Astrocyte (in vitro differentiated cells and primary cell): ENCODE measurements around the gene ENKD1. TPM values are rescaled to one million over a fixed set of nuclear protein-coding genes. Genes with fewer than 3 reads are reported as not detected.

Source experiments
- DNase-seq: peaks from one replicate; pipeline ENCODE4 v3.0.0-alpha.2; 2010; ENCODE audit warnings: low read depth
- FAIRE-seq: peaks from 2 replicates; lab custom pipeline; 2011; peaks lifted over from hg19 to GRCh38; lab: Jason Lieb, UNC
- H2AFZ ChIP-seq: 2 replicates; pipeline ENCODE4 v1.6.0; 2012; ENCODE audit warnings: low read depth, low read length, inconsistent platforms
- H3K27ac ChIP-seq: 2 replicates; pipeline ENCODE4 v1.5.1; 2011; ENCODE audit warnings: low read depth, low read length, inconsistent platforms
- H3K27me3 ChIP-seq: 2 replicates; pipeline ENCODE4 v1.6.0; 2011; ENCODE audit warnings: low read length, inconsistent platforms; ENCODE audit not compliant: insufficient read depth
- H3K36me3 ChIP-seq: 2 replicates; pipeline ENCODE4 v1.5.1; 2011; ENCODE audit warnings: low read length, inconsistent platforms; ENCODE audit not compliant: insufficient read depth
- H3K4me1 ChIP-seq: 2 replicates; pipeline ENCODE4 v1.5.1; 2011; ENCODE audit warnings: low read length, inconsistent platforms; ENCODE audit not compliant: insufficient read depth
- H3K4me2 ChIP-seq: 2 replicates; pipeline ENCODE4 v1.6.0; 2012; ENCODE audit warnings: low read length, inconsistent platforms
- H3K4me3 ChIP-seq: 2 replicates; pipeline ENCODE4 v1.5.1; 2011; ENCODE audit warnings: low read depth, mild to moderate bottlenecking, low read length, inconsistent platforms; ENCODE audit not compliant: insufficient read depth
- H3K79me2 ChIP-seq: 2 replicates; pipeline ENCODE4 v1.6.0; 2012; ENCODE audit warnings: mild to moderate bottlenecking, low read length, inconsistent platforms; ENCODE audit not compliant: insufficient read depth
- H3K9ac ChIP-seq: 2 replicates; pipeline ENCODE4 v1.6.0; 2012; ENCODE audit warnings: mild to moderate bottlenecking, low read length, inconsistent platforms
- H3K9me3 ChIP-seq: 2 replicates; pipeline ENCODE4 v1.5.1; 2012; ENCODE audit warnings: low read depth, mild to moderate bottlenecking, low read length, inconsistent platforms; ENCODE audit not compliant: insufficient read depth
- H4K20me1 ChIP-seq: 2 replicates; pipeline ENCODE4 v1.6.0; 2012; ENCODE audit warnings: low read length, inconsistent platforms; ENCODE audit not compliant: insufficient read depth
- H3K27ac Mint-ChIP-seq: one replicate; pipeline ENCODE4 v1.8.0; 2021; ENCODE audit warnings: mild to moderate bottlenecking, mixed read lengths; ENCODE audit not compliant: unreplicated experiment
- H3K27me3 Mint-ChIP-seq: one replicate; pipeline ENCODE4 v1.8.0; 2021; ENCODE audit warnings: low read depth, mixed read lengths; ENCODE audit not compliant: unreplicated experiment
- H3K36me3 Mint-ChIP-seq: one replicate; pipeline ENCODE4 v1.8.0; 2021; ENCODE audit warnings: low read depth, mixed read lengths; ENCODE audit not compliant: unreplicated experiment
- H3K4me1 Mint-ChIP-seq: one replicate; pipeline ENCODE4 v1.8.0; 2021; ENCODE audit warnings: low read depth, mixed read lengths; ENCODE audit not compliant: unreplicated experiment
- H3K4me3 Mint-ChIP-seq: one replicate; pipeline ENCODE4 v1.8.0; 2021; ENCODE audit warnings: mild to moderate bottlenecking, moderate library complexity, mixed read lengths; ENCODE audit not compliant: unreplicated experiment
- H3K9me3 Mint-ChIP-seq: one replicate; pipeline ENCODE4 v1.8.0; 2021; ENCODE audit warnings: mild to moderate bottlenecking, mixed read lengths; ENCODE audit not compliant: unreplicated experiment
- CTCF ChIP-seq: IDR thresholded peaks from 2 replicates; pipeline ENCODE4 v1.5.1; 2011; ENCODE audit warnings: low read depth, mild to moderate bottlenecking, inconsistent platforms, low read length, moderate library complexity; ENCODE audit not compliant: insufficient read depth
- EZH2 ChIP-seq: IDR thresholded peaks from 2 replicates; pipeline ENCODE4 v1.6.1; 2012; ENCODE audit warnings: mild to moderate bottlenecking, low read length, inconsistent platforms; ENCODE audit not compliant: insufficient read depth
- total RNA-seq: library from RNA; stranded (reverse); gene quantifications from 2 replicates; pipeline ENCODE4 v1.2.1, GENCODE V29; 2021

The ENKD1 gene
- total RNA-seq, 1 donor from 2014 or later, result 8.5 TPM

- Histone ChIP-seq H3K27ac (no peak overlapping the region), H4K20me1 (peaks cover 67% of the 10 kb centered on the region), H3K79me2 (peaks cover 67% of the 10 kb centered on the region), H3K27me3 (no peaks in the 10 kb centered on the region), H3K36me3 (peaks cover 2% of the 10 kb centered on the region), H3K4me1 (no peaks in the 10 kb centered on the region), H3K4me3 (no peak overlapping the region), H3K4me2 (no peak overlapping the region), H2AFZ (no peak overlapping the region), H3K9ac (no peak overlapping the region), H3K9me3 (no peaks in the 10 kb centered on the region)
- Mint-ChIP-seq H3K36me3 (peaks cover 6% of the 10 kb centered on the region), H3K4me1 (peaks cover 2% of the 10 kb centered on the region), H3K4me3 (no peak overlapping the region), H3K9me3 (no peaks in the 10 kb centered on the region), H3K27me3 (no peaks in the 10 kb centered on the region), H3K27ac (no peak overlapping the region)
- FAIRE-seq (no peak), DNase-seq (no peak)
- TF ChIP-seq EZH2 (no peak), CTCF (no peak)
These were observed 42.5 kb upstream of the ENKD1 start for GRCh38 chr16:67709050-67709449.

DNA sequence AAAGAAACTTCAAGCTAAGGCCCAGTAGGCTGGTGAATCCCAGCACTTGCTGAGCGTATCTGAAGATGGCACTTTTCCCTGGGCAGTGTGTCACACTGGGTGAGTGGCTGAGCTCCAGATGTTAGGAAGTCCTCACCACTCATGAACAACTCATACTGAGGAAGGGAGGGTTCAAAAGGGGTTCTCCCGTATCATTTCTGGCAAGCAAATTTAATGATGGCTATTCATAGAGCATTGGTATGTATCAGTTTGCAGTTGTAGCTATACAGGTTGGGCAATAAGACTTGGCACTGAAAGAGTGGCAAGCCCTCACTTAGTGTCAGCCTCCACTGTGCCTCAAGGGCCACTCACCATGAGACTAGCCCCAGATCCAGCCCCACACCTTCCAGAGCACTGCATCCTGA lies 41.8 kb upstream of the ENKD1 start:
- Mint-ChIP-seq H3K4me1 (peaks cover under 1% of the 10 kb centered on the region), H3K27ac (no peak overlapping the region), H3K36me3 (peaks cover 5% of the 10 kb centered on the region), H3K27me3 (no peaks in the 10 kb centered on the region), H3K9me3 (no peaks in the 10 kb centered on the region), H3K4me3 (no peak overlapping the region)
- Histone ChIP-seq H3K4me3 (no peak overlapping the region), H3K36me3 (peaks cover 1% of the 10 kb centered on the region), H3K9ac (no peak overlapping the region), H3K27ac (no peak overlapping the region), H3K4me1 (no peaks in the 10 kb centered on the region), H3K9me3 (no peaks in the 10 kb centered on the region), H3K27me3 (no peaks in the 10 kb centered on the region), H3K4me2 (no peak overlapping the region), H2AFZ (no peak overlapping the region), H3K79me2 (peaks cover 66% of the 10 kb centered on the region), H4K20me1 (peaks cover 67% of the 10 kb centered on the region)
- FAIRE-seq (no peak), DNase-seq (no peak)
- TF ChIP-seq CTCF, result no peak
- no peak for TF ChIP-seq EZH2

DNA sequence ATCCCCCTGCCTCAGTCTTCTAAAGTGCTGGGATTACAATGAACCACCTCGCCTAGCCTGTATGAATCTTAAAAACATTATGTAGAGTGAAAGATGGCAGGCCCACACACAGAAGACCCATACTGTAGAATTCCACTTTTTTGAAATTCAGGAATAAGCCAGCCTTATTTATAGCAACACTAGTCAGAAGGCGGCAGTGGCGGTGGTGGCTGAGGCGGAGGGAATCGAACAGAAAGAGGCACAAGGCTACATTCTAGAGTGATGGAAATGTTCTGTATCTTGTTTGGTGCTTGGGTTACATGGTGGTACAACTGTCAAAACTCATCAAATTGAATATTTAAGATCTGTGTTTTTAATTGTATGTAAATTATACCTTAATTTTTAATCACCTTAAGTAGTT lies 41.2 kb upstream of the ENKD1 start:
- H3K27ac Mint-ChIP-seq, result no peak overlapping the region
- no peaks in the 10 kb centered on the region for H3K27me3 Mint-ChIP-seq
- H3K36me3 ChIP-seq, result no peaks in the 10 kb centered on the region
- no peaks in the 10 kb centered on the region for H3K4me1 Mint-ChIP-seq
- H3K9me3 ChIP-seq, result no peaks in the 10 kb centered on the region
- TF ChIP-seq EZH2 (no peak), CTCF (no peak)
- FAIRE-seq (no peak), DNase-seq (no peak)
- H4K20me1 ChIP-seq, result peaks cover 66% of the 10 kb centered on the region
- no peaks in the 10 kb centered on the region for H3K27me3 ChIP-seq
- H2AFZ ChIP-seq, result no peak overlapping the region
- no peaks in the 10 kb centered on the region for H3K9me3 Mint-ChIP-seq
- no peak overlapping the region for H3K4me2 ChIP-seq
- H3K4me3 Mint-ChIP-seq, result no peak overlapping the region
- H3K9ac ChIP-seq, result no peak overlapping the region
- H3K27ac ChIP-seq, result no peak overlapping the region
- H3K79me2 ChIP-seq, result peaks cover 63% of the 10 kb centered on the region
- peaks cover 4% of the 10 kb centered on the region for H3K36me3 Mint-ChIP-seq
- no peak overlapping the region for H3K4me3 ChIP-seq
- H3K4me1 ChIP-seq, result no peaks in the 10 kb centered on the region
